ENCODE data around the gene GPR107.

DNA sequence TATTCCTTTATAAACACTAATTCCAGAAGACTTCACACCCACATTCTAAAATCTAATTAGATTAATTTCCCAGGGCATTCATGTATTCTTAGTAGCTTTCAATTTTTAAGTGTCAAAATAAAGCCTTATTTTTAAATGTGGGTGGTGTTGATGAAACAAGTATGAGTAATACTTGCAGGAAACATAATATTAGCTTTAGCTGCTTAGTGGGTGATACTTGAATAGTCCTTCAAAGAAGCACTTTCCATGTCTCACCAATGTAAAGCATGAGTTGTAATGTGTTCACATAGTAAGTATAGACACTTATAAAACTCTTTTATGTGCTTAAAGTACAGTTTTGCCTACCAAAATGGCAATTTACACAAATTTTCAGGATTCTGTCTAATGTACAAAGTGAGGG is 17.6 kb upstream of the GPR107 start:
- no peak for TF ChIP-seq CTCF (IDR thresholded peaks at IDR 0.05)
- no peak for TF ChIP-seq HOXA7 (CRISPR knock-in tag; IDR thresholded peaks at IDR 0.05)
- TF ChIP-seq RAD21 (conservative IDR thresholded peaks at IDR 0.05 in 1 of 2, IDR thresholded peaks at IDR 0.05 in 1 of 2): no peak
- no peak for TF ChIP-seq RFX5 (IDR thresholded peaks at IDR 0.05)
- TF ChIP-seq TFCP2L1 (CRISPR knock-in tag; IDR thresholded peaks at IDR 0.05): no peak
- no peak for TF ChIP-seq ELK1 (IDR thresholded peaks at IDR 0.05; ENCODE audit: low read depth, low read length)
- no peak for TF ChIP-seq POLR2A (IDR thresholded peaks at IDR 0.05; ENCODE audit: low read length)
- no peak for TF ChIP-seq SMC3 (IDR thresholded peaks at IDR 0.05)
- no peak for TF ChIP-seq NR3C1 (IDR thresholded peaks at IDR 0.05)
- TF ChIP-seq HDAC2 (IDR thresholded peaks at IDR 0.05): no peak
- no peak for TF ChIP-seq PBX3 (IDR thresholded peaks at IDR 0.05)
- TF ChIP-seq JUN (IDR thresholded peaks at IDR 0.05): no peak

Measured in A549 (cell line).